Measurements from ENCODE around the gene HPCAL4.

The HPCAL4 gene

GRCh38 chr1:39676948-39677548, 14.2 kb downstream of the HPCAL4 start:
- DNase-seq (ENCODE audit: low spot score), result no peak

GRCh38 chr1:39675220-39675619, 16.0 kb downstream of the HPCAL4 start:
- no peak for DNase-seq (ENCODE audit: low spot score)

GRCh38 chr1:39673215-39673614, 18.0 kb downstream of the HPCAL4 start:
- no peak for DNase-seq (ENCODE audit: low spot score)

GRCh38 chr1:39672551-39672947, 18.7 kb downstream of the HPCAL4 start:
- DNase-seq (ENCODE audit: low spot score), result peak; percentile 32

- peak; percentile 49 for DNase-seq (ENCODE audit: low spot score)
Measured at GRCh38 chr1:39671793-39672550, 19.3 kb downstream of the HPCAL4 start, which contains the start of gene NT5C1A. TSS of gene NT5C1A (minus strand) at chr1:39672107. CDS start at chr1:39672038, 69 bp downstream.

GRCh38 chr1:39671433-39671792, 19.8 kb downstream of the HPCAL4 start:
- DNase-seq (ENCODE audit: low spot score), result no peak

- no peak for DNase-seq (ENCODE audit: low spot score)
Measured at GRCh38 chr1:39670689-39671088, 20.5 kb downstream of the HPCAL4 start.

- no peak for DNase-seq (ENCODE audit: low spot score)
Measured at GRCh38 chr1:39668894-39669293, 22.3 kb downstream of the HPCAL4 start.

- no peak for DNase-seq (ENCODE audit: low spot score)
Measured at GRCh38 chr1:39668111-39668510, 23.1 kb downstream of the HPCAL4 start.

GRCh38 chr1:39666772-39667171, 24.5 kb downstream of the HPCAL4 start:
- no peak for DNase-seq (ENCODE audit: low spot score)

GRCh38 chr1:39663559-39663958, 27.7 kb downstream of the HPCAL4 start:
- DNase-seq (ENCODE audit: low spot score), result no peak

- no peak for DNase-seq (ENCODE audit: low spot score)
Measured at GRCh38 chr1:39662861-39663260, 28.4 kb downstream of the HPCAL4 start.

- DNase-seq (ENCODE audit: low spot score), result no peak
Measured at GRCh38 chr1:39659538-39659937, 31.7 kb downstream of the HPCAL4 start.

- DNase-seq (ENCODE audit: low spot score), result no peak
Measured at GRCh38 chr1:39659110-39659509, 32.1 kb downstream of the HPCAL4 start.

- DNase-seq (ENCODE audit: low spot score), result peak; percentile 72
Measured at GRCh38 chr1:39657923-39658485, 33.2 kb downstream of the HPCAL4 start.

- no peak for DNase-seq (ENCODE audit: low spot score)
Measured at GRCh38 chr1:39657402-39657801, 33.8 kb downstream of the HPCAL4 start.

GRCh38 chr1:39656391-39656790, 34.8 kb downstream of the HPCAL4 start:
- DNase-seq (ENCODE audit: low spot score), result no peak

- DNase-seq (ENCODE audit: low spot score), result no peak
Measured at GRCh38 chr1:39655578-39656268, 35.5 kb downstream of the HPCAL4 start.

GRCh38 chr1:39654291-39654690, 36.9 kb downstream of the HPCAL4 start:
- DNase-seq (ENCODE audit: low spot score), result no peak

- DNase-seq (ENCODE audit: low spot score), result peak; percentile 72
Measured at GRCh38 chr1:39653546-39654031, 37.6 kb downstream of the HPCAL4 start.

- DNase-seq (ENCODE audit: low spot score), result no peak
Measured at GRCh38 chr1:39652554-39652953, 38.7 kb downstream of the HPCAL4 start.

GRCh38 chr1:39652105-39652504, 39.1 kb downstream of the HPCAL4 start:
- DNase-seq (ENCODE audit: low spot score), result no peak

GRCh38 chr1:39650431-39650830, 40.8 kb downstream of the HPCAL4 start:
- no peak for DNase-seq (ENCODE audit: low spot score)

All from AG08396 (cell line).